BLaER1 treated with 17β-estradiol and CSF1 and Interleukin-3, amounts not matched to agents 10 nM and 100 nM (cell line): Measurements from ENCODE around the gene ERC1.
A peak's percentile ranks its signal among the peaks of the same experiment; 100 is the strongest.

ENCODE experiments used
- H3K27ac ChIP-seq, 11 experiments: shearing (Covaris generic); formaldehyde crosslinking; 2 replicates each; pipeline ENCODE4 v1.8.1; 2022
- H3K27me3 ChIP-seq, 11 experiments: shearing (Covaris generic); formaldehyde crosslinking; 2 replicates each; pipeline ENCODE4 v1.8.1; 2022
- H3K36me3 ChIP-seq, 11 experiments: shearing (Covaris generic); formaldehyde crosslinking; 2 replicates each; pipeline ENCODE4 v1.8.1; 2022
- H3K4me1 ChIP-seq, 10 experiments: shearing (Covaris generic); formaldehyde crosslinking; 2 replicates each; pipeline ENCODE4 v1.8.1; 2022
- H3K4me2 ChIP-seq, 11 experiments: shearing (Covaris generic); formaldehyde crosslinking; 2 replicates each; pipeline ENCODE4 v1.8.1; 2022
- H3K4me3 ChIP-seq, 10 experiments: shearing (Covaris generic); formaldehyde crosslinking; 2 replicates each; pipeline ENCODE4 v1.8.1; 2022
- H3K9ac ChIP-seq, 11 experiments: shearing (Covaris generic); formaldehyde crosslinking; 2 replicates each; pipeline ENCODE4 v1.8.1; 2022
- H3K9me3 ChIP-seq, 11 experiments: shearing (Covaris generic); formaldehyde crosslinking; replicated peaks in 1 of 11; 2 replicates each; pipeline ENCODE4 v1.8.1; 2022
- H4K20me1 ChIP-seq, 11 experiments: shearing (Covaris generic); formaldehyde crosslinking; 2 replicates each; pipeline ENCODE4 v1.8.1; 2022
- Cebpa-rat ChIP-seq, 11 experiments: shearing (Covaris generic); IDR thresholded peaks; 2 replicates each; pipeline ENCODE4 v1.8.1; 2022

The ERC1 gene

DNA sequence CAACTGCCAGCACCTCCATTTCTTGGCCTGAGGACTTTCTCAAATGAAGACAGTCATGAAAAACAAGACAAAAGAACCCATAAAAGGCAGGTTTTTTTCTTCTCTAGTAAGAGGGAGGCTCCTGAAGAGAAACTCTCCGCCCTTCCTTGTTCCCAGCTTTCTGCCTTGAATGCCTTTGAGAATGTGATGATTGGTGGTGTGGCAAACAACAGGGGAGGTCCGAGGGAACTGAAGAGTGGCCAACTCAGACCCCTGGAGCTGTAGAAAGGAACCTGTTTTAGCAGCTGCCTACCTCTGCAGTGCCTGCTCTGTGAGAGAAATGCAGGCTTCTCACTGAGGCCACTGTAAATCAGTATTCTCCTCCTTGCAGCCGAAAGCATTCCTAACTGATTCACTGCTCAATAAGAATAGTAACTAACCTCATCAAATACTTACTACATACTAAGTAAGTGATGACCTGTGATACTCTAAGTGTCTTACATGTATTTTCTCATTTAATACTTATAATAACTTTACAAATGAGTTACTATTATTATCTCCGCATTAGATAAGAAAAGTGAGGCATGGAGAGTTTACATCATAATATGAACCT, 16.7 kb upstream of the ERC1 start:
- Histone ChIP-seq H4K20me1 (no peaks in the 10 kb centered on the region), H3K36me3 (peaks cover 0 to 4% (median 0%) of the 10 kb centered on the region in 11 experiments; a peak in 2 of 22 replicates), H3K9me3 (peaks cover 0 to 4% (median 0%) of the 10 kb centered on the region in 11 experiments; a peak in 2 of 22 replicates), H3K27me3 (no peaks in the 10 kb centered on the region), H3K9ac (no peak overlapping the region), H3K4me1 (peaks cover 0 to 6% (median 0%) of the 10 kb centered on the region in 10 experiments; a peak in 2 of 20 replicates), H3K27ac (no peak overlapping the region), H3K4me2 (no peak overlapping the region), H3K4me3 (no peak overlapping the region)
- no peak for TF ChIP-seq Cebpa-rat (IDR thresholded peaks at IDR 0.05)

DNA sequence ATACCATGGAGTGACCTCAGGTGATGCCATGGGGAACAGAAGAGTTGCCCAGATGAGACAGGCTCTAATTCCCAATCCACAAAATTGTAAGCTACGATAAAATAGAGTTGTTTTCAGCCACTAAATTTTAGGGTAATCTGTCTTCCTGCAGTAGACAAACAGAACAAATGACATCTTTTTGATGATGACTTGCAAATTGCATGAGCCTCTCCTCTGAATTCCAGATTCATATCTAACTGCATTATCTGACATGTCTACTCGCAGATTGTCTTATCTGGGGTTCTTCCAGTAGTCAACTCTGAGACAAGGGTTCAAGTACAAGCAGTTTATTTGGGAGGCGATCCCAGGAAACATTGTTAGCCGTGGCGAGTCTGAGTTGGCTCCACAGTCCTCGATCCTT, 14.4 kb upstream of the ERC1 start:
- Histone ChIP-seq H4K20me1 (no peaks in the 10 kb centered on the region), H3K4me2 (0 out of 22 replicates have a peak overlapping the region, but pooled peaks of 1 of the 11 experiments have one; percentile 4)

DNA sequence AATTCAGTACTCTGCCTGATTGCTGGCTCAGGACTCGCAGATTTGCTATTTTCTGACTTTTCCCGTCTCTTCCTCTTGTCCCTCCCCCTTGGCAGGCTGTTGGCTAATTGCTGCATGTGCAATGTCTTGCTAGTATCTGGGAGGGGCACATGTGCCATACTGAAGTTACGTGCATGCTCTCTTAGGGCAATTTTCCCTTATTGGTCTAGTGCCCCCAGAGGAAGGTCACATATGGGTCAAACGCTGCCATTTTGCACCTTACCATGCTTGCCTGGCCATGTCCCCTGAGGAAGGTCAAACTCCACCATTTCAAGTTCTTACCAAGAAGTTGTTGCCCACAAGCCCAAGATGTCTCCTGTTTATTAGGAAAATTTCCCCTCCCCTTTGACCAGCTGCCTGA, 13.9 kb upstream of the ERC1 start:
- peaks cover 0 to 4% (median 0%) of the 10 kb centered on the region in 11 experiments; a peak in 2 of 22 replicates for H3K36me3 ChIP-seq
- H3K27ac ChIP-seq: no peak overlapping the region
- no peaks in the 10 kb centered on the region for H4K20me1 ChIP-seq
- H3K4me1 ChIP-seq: peaks cover 0 to 14% (median 0%) of the 10 kb centered on the region in 10 experiments; a peak in 5 of 20 replicates
- H3K4me3 ChIP-seq: no peak overlapping the region
- H3K27me3 ChIP-seq: no peaks in the 10 kb centered on the region
- TF ChIP-seq Cebpa-rat (IDR thresholded peaks at IDR 0.05): 0 out of 22 replicates have a peak, but pooled peaks of 1 of the 11 experiments have one; percentile 16
- H3K9me3 ChIP-seq: peaks cover 0 to 4% (median 0%) of the 10 kb centered on the region in 11 experiments; a peak in 2 of 22 replicates
- peak overlapping the region in 3 of 11 experiments; percentile 4 to 16 (median 7); a peak in 1 of 22 replicates for H3K4me2 ChIP-seq
- H3K9ac ChIP-seq: no peak overlapping the region

More for the DNA sequence above, 14.4 kb upstream of the ERC1 start:
- H3K27me3 ChIP-seq: no peaks in the 10 kb centered on the region
- peaks cover 0 to 14% (median 0%) of the 10 kb centered on the region in 10 experiments; a peak in 5 of 20 replicates for H3K4me1 ChIP-seq
- no peak overlapping the region for H3K9ac ChIP-seq
- no peak overlapping the region for H3K27ac ChIP-seq
- no peak for TF ChIP-seq Cebpa-rat (IDR thresholded peaks at IDR 0.05)
- H3K36me3 ChIP-seq: peaks cover 0 to 4% (median 0%) of the 10 kb centered on the region in 11 experiments; a peak in 2 of 22 replicates
- no peak overlapping the region for H3K4me3 ChIP-seq
- H3K9me3 ChIP-seq: peaks cover 0 to 4% (median 0%) of the 10 kb centered on the region in 11 experiments; a peak in 2 of 22 replicates

DNA sequence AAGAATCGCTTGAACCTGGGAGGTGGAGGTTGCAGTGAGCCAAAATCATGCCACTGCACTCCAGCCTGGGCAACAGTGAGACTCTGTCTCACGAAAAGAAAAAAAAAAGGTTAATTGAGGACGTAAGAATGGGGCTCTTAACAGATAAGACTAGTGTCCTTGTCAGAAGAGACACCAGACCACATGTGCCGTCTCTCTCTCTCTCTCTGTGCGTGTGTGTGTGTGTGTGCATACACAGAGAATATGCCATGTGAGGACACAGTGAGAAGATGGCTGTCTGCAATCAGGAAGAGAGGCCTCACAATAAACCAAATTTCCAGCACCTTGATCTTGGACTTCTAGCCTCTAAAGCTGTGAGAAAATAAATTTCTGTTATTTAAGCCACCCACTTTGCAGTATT, 11.7 kb upstream of the ERC1 start:
- H3K36me3 ChIP-seq: peaks cover 0 to 4% (median 0%) of the 10 kb centered on the region in 11 experiments; a peak in 2 of 22 replicates
- no peak for TF ChIP-seq Cebpa-rat (IDR thresholded peaks at IDR 0.05)
- peaks cover 0 to 14% (median 0%) of the 10 kb centered on the region in 10 experiments; a peak in 5 of 20 replicates for H3K4me1 ChIP-seq
- peaks cover 0 to 4% (median 0%) of the 10 kb centered on the region in 11 experiments; a peak in 2 of 22 replicates for H3K9me3 ChIP-seq
- H4K20me1 ChIP-seq: no peaks in the 10 kb centered on the region
- H3K27me3 ChIP-seq: no peaks in the 10 kb centered on the region
- H3K9ac ChIP-seq: no peak overlapping the region
- H3K4me2 ChIP-seq: no peak overlapping the region
- H3K27ac ChIP-seq: no peak overlapping the region
- no peak overlapping the region for H3K4me3 ChIP-seq

DNA sequence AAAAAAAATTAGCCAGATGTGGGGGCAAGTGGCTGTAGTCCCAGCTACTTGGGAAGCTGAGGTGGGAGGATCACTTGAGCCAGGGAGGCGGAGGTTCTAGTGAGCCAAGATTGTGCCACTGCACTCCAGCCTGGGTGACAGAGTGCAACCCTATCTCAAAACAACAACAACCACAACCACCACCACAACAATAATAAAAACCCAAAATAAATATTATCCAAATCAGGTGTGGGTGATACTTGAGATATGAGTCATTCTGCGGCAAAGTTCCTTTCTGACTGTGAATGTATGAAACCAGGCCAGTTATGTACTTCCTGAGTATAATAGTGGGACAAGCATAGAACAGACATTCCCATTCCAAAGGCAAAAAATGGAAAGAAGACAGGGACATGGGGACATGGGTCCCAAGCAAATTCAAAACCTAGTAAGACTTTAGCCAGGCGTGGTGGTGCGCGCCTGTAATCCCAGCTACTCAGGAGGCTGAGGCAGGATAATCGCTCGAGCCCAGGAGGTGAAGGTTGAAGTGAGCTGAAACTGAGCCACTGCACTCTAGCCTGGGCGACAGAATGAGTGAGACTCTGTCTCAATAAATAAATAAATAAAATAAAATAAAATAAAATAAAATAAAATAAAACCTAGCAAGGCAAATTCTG, 9.7 kb upstream of the ERC1 start:
- H3K36me3 ChIP-seq: peaks cover 0 to 6% (median 0%) of the 10 kb centered on the region in 11 experiments; a peak in 4 of 22 replicates
- no peak overlapping the region for H3K4me2 ChIP-seq
- H3K9me3 ChIP-seq: peaks cover 0 to 4% (median 0%) of the 10 kb centered on the region in 11 experiments; a peak in 2 of 22 replicates
- TF ChIP-seq Cebpa-rat (IDR thresholded peaks at IDR 0.05): no peak
- no peak overlapping the region for H3K27ac ChIP-seq
- no peak overlapping the region for H3K9ac ChIP-seq
- H4K20me1 ChIP-seq: no peaks in the 10 kb centered on the region
- peaks cover 0 to 14% (median 0%) of the 10 kb centered on the region in 10 experiments; a peak in 5 of 20 replicates for H3K4me1 ChIP-seq
- H3K27me3 ChIP-seq: no peaks in the 10 kb centered on the region
- H3K4me3 ChIP-seq: no peak overlapping the region

DNA sequence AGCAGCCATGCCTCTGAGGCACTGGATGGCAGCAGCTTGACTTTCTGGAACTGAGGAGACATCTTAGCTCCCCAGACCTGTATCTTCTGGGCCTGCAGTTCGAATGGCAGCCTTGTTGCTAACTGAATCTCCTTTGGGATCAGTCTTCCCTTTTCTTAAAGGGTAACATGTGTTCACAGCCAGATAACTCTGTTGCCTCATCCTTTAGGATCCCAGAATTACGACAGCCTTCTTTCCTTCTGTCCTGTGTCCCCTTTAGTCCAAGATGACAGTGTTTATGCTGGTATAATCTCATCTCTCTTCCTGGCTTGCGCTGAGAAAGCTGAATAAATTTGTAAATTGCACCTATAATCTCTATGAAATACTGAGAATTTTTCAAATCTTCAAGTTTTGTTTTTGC, 9.1 kb upstream of the ERC1 start:
- no peak overlapping the region for H3K4me2 ChIP-seq
- peaks cover 0 to 13% (median 0%) of the 10 kb centered on the region in 10 experiments; a peak in 5 of 20 replicates for H3K4me1 ChIP-seq
- no peak for TF ChIP-seq Cebpa-rat (IDR thresholded peaks at IDR 0.05)

DNA sequence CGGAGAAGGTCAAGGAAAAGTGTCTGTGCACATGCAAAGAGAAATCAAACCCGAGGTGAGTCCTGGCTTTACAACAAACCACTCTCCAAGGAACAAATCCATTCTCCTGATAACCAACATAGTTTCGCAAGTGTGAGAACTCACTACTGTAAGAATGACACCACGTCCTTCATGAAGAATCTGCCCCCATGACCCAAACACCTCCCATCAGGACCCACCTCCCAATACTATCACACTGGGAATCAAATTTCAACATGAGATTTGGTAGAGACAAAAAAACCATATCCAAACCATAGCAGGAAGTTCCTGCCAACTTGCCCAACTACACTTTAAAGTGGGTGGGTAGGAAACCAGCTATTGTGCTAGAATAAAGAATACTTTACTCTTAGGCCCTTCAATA, 2.4 kb upstream of the ERC1 start:
- Histone ChIP-seq H3K9ac (peak overlapping the region in 9 of 11 experiments; percentile 90 to 98 (median 95); a peak in 13 of 22 replicates), H3K27me3 (no peaks in the 10 kb centered on the region), H3K4me3 (peak overlapping the region in 7 of 10 experiments; percentile 3 to 84 (median 70); a peak in 10 of 20 replicates), H4K20me1 (peaks cover 0 to 18% (median 0%) of the 10 kb centered on the region in 11 experiments; a peak in 5 of 22 replicates), H3K4me2 (peak overlapping the region; percentile 78 to 94 (median 90)), H3K27ac (peak overlapping the region in 9 of 11 experiments; percentile 91 to 99 (median 97); a peak in 14 of 22 replicates), H3K36me3 (peaks cover 0 to 11% (median 0%) of the 10 kb centered on the region in 11 experiments; a peak in 4 of 22 replicates), H3K4me1 (peaks cover 33 to 44% (median 38%) of the 10 kb centered on the region in 10 experiments), H3K9me3 (no peaks in the 10 kb centered on the region)
- no peak for TF ChIP-seq Cebpa-rat (IDR thresholded peaks at IDR 0.05)

More for the DNA sequence above, 9.1 kb upstream of the ERC1 start:
- peaks cover 0 to 4% (median 0%) of the 10 kb centered on the region in 11 experiments; a peak in 2 of 22 replicates for H3K9me3 ChIP-seq
- H3K27me3 ChIP-seq: no peaks in the 10 kb centered on the region
- H3K27ac ChIP-seq: no peak overlapping the region
- H3K9ac ChIP-seq: no peak overlapping the region
- no peak overlapping the region for H3K4me3 ChIP-seq
- H4K20me1 ChIP-seq: no peaks in the 10 kb centered on the region
- peaks cover 0 to 8% (median 0%) of the 10 kb centered on the region in 11 experiments; a peak in 4 of 22 replicates for H3K36me3 ChIP-seq

DNA sequence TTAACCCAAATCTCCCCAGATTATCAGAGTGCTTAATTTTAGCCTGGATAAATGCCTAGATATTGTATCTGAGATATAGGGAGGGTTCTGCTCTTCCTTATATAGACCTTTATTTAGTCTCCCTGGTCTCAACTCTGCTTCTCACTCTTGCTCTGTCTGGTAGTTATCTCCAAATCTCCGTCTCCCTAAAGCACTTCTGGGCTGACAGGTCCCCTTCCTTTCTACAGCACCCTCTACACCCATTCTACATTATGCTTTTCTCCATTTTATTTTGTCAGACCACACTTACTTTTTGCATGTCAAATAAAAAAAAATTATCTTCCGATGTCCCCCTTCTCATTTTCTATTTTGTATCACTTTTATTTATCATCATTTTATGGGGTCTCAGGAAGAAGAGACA, 2.0 kb upstream of the ERC1 start:
- H3K27me3 ChIP-seq: no peaks in the 10 kb centered on the region
- no peak for TF ChIP-seq Cebpa-rat (IDR thresholded peaks at IDR 0.05)
- H3K36me3 ChIP-seq: peaks cover 0 to 11% (median 0%) of the 10 kb centered on the region in 11 experiments; a peak in 4 of 22 replicates
- H4K20me1 ChIP-seq: peaks cover 0 to 20% (median 0%) of the 10 kb centered on the region in 11 experiments; a peak in 5 of 22 replicates
- peaks cover 35 to 45% (median 38%) of the 10 kb centered on the region in 10 experiments for H3K4me1 ChIP-seq
- H3K4me3 ChIP-seq: peak overlapping the region in 8 of 10 experiments; percentile 62 to 84 (median 76); a peak in 15 of 20 replicates
- peak overlapping the region; percentile 78 to 94 (median 90) for H3K4me2 ChIP-seq
- H3K9me3 ChIP-seq: no peaks in the 10 kb centered on the region
- peak overlapping the region; percentile 89 to 98 (median 95); a peak in 21 of 22 replicates for H3K9ac ChIP-seq
- H3K27ac ChIP-seq: peak overlapping the region in 9 of 11 experiments; percentile 91 to 99 (median 97); a peak in 19 of 22 replicates
